Hematopoietic multipotent progenitor cell treated with erythropoietin and hydrocortisone succinate and interleukin-3 and kit ligand, for 4 days (in vitro differentiated cells): ENCODE results near the gene SERPINI1.
"Not testable (repeated sequence)": the region's sequence is repeated elsewhere in the genome, so short reads cannot be mapped to it uniquely, and the experiment has no call there.

ENCODE experiments used
- DNase-seq: peaks from one replicate; pipeline ENCODE4 v3.0.0-alpha.2; 2015

SERPINI1 gene

DNA sequence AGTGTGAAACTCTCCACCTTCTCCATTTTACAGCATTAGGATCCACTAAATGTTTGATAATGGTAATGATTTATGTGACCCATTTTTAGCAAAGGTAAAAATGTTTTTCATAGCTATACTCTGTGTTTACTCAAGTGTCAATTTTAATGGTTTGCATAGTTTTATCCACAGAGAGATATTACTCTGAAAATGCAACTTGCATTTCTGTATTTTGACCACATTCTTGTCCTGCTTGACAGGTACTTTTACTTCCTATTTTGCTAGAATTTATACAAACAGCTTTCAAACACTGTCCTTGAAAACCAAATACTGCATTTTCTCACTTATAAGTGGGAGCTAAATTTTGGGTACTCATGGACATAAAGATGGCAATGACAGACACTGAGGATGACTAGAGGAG lies 62.9 kb downstream of the SERPINI1 start:
- no peak for DNase-seq

DNA sequence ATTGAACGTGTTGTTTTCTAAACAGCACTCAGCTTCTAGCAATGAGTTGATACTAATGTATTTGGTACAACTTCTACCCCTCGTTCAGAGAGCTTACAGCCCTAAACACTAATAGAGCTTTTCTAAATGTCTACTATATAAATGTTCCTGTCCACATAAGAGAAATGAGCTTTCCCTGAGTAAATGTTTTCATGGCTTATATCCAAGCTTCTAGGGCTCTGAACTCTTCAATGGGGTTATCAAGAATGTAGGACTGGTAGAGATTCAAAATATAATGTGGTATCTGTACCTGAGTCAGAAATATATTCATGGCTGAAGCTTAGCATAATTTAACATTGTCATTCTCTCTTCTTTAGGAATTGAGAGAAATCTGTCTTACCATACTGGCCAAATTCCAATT lies 73.4 kb downstream of the SERPINI1 start:
- DNase-seq = no peak

DNA sequence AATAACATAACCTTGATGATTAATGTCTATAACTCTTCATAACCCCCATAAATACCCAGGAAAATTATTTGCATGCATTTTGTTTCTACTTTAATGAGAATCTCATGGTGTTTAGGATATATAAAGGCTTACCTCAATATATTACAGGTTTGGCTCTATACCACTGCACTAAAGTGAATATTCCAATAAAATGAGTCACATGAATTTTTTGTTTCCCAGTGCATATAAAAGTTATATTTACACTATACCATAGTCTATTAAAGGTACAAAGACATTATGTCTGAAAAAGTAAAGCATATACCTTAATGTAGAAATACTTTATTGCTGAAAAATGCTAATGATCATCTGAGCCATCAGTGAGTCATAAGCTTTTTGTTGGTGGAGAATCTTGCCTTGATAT lies 74.7 kb downstream of the SERPINI1 start:
- DNase-seq = no peak

DNA sequence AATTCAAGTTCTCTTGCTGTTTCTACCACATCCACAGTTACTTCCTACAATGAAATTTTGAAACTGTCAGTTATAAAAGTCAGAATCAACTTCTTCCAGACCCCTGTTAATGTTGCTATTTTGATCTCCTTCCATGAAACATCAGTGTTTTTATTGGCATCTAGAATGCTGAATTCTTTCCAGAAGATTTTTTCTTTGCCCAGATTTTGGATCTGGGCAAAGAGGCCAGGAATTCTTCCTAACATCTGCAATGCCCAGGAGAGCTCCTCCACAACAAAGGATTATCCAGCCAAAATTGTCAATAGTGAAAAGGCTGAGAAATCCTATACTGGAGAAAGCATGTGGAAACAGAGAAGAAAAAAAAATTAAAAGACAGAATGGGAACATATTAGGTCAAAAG lies 75.5 kb downstream of the SERPINI1 start:
- DNase-seq = no peak

DNA sequence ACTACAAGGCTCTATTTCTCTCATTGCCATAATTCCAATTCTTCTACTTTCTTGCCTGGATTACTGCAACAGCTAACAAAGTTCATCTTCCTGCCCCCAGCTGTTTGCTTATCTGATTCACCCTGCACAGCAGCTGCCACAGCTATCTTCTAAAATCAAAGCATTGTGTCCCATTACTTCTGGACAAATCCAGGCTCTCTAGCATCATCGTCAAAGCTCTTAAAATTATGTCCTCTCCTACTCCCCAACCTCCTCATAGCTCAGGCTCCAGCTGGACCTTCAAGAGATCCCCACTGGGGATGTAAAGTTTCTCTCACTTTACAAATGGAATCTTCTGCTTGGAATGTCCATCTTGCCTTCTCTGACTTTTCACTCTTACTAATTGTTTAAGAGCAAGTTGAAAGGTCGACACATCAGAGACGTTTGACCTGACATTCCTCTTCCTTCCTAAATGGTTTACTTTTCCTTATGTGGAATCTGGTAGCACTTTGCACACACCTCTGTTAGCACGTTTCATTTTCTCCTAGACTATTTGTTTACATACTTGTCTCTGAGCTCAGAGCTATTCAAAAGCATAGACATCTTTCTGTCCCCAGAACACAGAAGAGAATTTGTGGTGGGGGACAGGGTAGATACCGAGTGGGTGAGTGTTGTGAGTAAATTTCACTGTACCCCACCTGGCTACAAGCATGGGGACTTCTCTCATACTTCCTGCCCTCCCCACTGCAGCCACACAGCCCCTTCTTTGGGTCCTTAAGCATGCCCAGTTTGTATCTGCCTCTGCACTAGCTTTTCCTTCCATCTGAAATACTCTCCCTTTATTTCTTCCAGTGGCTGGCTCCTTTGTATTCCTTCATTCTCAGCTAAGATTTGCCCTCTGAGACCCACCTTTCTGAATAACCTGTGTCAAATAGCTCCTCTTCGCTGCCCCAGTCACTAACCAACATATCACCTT lies 77.9 kb downstream of the SERPINI1 start:
- DNase-seq = no peak

DNA sequence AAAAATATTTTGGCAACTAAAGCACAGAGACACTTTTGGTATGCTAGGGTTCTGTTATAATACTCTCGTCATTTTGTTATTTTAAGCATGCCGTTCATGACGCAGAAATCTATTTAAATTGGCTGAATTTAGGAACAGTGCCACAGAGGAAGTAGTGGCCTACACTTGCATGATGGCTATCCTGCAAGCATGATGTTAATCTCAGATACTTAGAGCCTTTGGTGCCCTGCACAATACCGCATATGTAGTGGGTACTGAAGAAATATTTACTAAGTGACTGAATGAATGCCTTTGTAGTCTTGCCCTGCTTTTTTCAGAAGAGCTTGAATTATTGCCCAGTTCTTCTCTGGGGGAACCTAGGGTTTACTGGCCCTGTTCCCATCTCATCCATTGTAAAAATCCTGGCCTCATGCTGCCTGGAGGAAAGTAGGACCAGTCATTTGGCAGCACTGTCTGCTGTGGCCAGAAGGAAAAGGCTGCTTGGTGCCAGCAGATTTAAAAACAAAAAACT lies 79.0 kb downstream of the SERPINI1 start:
- peak; percentile 31 for DNase-seq

DNA sequence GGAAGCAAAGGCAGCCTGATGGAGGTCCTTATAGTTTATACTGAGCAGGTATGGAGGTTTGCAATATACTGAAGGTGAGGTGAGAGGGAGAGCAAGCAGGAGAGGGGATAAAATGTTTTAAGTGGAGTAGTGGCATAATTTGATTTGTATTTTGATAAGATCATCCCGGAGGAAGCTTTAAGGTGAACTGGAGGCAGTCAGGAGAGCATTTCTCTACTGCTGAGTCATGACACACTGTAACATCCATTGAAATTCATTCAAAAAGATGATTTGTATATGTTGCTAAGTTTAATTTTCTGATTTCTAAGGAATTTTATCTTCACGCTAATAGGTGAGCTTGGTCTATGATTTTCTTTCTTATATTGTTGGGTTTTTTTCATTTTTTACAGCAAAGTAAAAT lies 81.4 kb downstream of the SERPINI1 start:
- DNase-seq = no peak

DNA sequence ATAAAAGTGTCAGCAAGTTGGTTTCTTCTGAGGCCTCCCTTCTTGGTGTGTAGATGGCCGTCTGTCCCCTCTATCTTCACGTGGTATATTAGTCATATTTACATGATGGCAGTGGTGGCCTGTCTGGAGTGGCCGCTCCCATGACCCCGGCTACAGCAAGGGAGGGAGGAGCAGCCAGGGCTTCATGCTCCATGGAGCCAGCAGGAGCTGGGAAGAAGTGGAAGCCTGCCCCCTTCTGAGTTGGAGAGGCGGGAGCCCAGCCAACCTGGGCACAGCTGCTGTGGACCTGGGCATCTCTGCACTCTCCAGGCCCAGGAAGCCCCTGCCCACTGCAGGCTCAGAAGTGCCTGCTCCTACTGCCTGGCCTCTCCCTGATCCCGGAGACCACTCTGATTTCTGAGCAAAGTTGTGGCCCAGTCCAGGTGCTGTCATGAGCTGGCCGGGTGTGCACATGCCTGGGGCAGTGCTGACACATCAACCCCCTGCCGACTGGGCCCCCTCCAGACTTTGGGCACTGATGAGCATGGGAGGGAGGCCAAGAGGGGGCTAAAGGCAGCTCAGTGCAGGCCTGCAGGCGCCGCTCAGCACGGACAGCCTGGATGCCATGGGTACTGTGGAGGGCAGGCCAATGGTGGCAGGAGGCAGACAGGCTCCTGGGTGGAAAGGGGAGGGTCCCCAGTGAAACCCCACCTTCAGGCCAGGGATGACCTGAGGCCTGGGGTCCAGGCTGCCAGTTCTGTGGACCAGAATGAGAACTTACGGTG lies 84.8 kb downstream of the SERPINI1 start:
- DNase-seq = no peak

DNA sequence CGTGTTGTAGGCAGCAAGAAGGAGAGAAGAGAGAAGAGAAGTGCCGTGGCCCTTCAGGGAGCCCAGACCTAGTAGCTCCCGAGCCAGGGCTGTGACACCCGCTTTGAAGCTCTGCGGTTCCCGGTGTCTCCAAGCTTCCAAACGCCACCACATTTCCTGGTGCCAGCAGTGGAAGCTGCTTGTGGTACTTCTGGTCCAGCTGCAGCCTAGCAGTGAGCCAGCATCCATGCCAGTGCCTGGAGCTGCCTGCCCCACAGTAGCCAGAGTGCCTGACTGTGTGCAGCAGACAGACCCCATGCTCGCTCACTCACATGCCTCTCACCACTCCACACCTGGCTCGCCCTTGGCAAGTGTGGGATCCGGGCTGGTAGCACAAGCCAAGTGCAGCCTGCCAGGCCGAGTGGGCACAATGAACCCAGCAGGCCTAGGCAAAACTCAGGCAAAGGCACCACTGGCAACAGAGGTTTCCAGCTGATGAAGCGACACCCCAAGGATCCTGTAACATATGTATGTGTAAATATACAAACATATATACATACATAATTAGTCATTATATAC lies 85.8 kb downstream of the SERPINI1 start:
- DNase-seq = no peak

DNA sequence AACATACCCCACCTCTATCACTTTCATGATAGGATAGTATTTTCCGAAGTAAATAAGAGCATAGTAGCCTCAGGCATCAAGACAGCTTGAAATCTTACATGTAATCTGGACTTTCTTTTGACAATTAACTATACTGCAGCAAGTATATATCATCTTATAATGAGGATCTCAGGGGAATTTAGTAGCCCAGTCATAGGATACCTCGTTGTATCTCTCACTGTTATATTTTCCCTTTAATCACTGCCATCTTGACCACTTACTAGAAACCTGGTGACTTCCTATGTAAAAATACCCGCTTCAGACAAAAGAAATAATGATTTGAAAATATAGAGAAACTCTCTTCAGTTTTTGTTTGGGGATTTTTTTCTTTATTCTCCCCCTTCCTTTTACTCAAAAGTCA lies 88.2 kb downstream of the SERPINI1 start:
- DNase-seq = no peak

DNA sequence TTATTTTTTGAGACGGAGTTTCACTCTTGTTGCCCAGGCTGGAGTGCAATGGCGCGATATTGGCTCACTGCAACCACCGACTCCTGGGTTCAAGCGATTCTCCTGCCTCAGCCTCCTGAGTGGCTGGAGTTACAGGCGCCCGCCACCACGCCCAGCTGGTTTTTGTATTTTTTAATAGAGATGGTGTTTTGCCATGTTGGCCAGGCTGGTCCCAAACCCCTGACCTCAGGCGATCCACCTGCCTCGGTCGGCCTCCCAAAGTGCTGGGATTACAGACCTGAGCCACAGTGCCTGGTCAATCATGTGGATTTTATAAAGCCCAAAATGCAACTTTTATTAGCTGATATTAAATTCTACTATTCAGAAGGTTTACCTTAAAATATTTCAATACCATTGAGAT lies 92.1 kb downstream of the SERPINI1 start:
- DNase-seq = not testable (repeated sequence)

DNA sequence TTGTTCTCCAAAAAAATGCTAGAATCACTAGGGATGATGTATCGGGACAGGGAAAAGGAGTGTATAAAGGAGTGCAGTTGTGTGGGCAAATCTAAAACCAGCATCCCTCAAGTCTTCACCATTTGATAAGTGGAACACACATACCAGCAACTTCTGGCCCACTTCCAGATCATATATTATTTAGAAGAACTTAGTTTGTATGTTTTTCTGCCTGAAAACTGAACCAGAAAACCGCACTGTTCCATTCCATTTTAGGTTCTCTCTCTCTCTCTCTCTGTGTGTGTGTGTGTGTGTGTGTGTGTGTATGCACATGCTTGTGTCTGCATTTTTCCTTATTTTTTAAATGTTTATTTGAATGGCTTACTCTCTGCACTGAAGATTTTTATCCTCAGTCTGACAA lies 93.5 kb downstream of the SERPINI1 start:
- DNase-seq = peak; percentile 50

DNA sequence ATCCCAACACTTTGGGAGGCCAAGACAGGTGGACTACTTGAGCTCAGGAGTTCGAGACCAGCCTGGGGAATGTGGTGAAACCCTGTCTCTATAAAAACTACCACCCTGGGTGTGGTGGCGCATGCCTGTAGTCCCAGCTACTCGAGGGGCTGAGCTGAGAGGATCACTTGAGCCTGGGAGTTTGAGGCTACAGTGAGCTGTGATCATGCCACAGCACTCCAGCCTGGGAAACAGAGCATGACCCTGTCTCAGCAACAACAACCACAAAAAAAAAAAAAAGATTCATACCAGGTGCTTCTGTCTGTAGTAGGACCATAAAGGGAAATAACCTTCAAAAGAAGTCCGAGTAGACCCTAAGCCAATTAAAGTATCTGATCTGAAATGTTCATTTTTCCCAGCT lies 94.5 kb downstream of the SERPINI1 start:
- no peak for DNase-seq

DNA sequence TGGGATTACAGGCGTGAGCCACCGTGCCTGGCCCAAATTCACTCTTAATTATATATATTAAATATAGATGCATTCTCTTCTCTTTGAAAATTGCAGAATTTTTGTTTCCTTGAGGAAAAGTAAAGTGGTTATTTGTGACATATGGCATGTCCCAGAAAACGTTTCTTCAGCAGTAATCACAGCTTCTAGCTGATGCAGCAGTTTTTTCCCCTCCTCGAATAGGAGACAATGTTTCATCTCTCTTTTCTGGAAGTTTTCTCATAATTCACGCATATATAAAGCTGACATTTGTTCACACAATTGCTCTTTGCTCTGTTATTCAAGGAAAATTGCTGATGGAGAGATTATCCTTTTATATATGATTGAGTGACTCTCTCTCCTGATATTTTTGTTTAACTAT lies 99.8 kb downstream of the SERPINI1 start:
- DNase-seq = no peak

DNA sequence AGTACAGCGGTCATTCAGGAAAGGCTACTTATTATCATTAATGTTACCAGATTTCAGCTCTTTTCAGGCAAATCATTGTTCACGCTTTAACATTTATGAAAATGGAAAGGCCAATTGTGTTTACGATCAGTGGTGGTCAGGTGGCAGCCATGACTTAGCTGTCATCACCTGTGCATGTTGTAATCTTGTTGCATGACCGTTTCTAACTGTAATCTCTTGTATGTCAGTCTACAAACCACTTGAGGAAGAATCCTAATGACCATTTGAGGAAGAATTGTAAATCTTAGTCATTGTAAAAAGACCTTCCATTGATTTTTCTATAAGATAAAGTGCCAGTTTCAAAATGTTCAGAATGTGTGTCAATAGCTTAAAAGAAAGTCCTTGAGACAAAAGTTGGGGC lies 100.4 kb downstream of the SERPINI1 start:
- peak; percentile 8 for DNase-seq

DNA sequence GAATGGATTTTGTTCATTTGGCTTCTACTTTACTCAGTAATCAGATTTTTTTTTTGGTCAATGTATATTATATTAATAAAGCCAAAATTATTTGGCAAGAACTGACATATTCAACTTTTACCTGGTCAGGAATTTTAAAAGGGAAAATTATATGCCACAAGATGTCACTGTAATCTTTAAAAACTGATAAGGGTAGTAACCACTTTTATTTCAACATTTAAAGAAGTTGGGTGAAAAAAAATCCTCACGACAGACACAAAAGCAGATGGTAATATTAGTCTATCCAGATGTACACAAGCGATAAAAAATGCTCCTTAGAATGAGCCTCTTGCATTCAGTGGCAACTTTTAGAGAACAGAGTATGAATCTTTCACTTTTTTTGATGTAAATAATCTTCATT lies 101.9 kb downstream of the SERPINI1 start:
- DNase-seq = peak; percentile 59

DNA sequence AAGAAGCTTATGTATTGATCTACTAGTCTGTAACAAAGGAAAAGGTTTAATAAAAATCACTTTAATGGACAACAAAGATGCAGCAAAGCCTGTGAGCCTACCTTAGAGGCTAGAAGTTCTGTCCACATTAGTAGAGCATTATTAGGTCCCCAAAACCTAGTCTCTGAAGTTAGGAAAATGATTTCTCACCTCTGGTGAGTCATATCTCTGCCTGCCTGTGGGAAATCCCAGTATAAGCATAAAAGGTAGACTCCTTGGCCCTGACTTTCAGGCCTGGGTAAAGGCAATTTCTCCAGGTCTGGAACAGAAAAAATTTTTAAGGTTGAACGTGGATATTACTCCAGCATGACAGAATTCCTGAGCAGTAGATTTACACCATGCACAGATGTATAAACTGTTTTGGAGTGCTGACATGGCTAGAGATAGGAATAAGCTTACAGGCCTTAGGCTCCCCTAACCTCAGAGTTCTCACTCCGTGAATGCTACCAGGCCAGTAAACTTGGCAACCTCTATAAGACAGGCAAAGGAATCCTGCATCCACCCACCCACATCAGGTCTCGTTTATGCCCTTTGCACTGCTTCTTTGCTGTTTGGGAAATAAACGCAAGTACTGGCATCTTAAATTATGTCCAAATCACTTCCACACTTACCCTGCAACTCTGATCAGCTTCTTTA lies 104.1 kb downstream of the SERPINI1 start:
- DNase-seq = no peak

DNA sequence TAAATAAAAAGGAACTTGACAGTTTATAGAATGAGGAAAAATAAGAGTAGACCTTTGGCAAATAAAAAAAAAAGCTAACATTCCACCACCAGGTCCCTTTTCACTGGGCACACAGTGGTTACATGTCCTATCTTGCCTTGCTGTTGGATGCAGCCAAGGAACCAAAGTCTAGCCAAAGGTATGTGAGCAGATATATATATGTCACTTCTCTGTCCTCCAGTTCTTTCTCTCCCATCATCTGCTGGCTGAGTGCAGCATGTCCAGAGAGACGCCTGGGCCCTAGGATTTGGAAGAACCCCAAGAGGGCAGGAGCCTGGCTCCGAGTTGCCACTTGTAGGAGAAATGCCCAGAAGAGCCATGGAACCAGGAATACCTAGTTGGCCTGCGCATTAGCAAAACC lies 104.7 kb downstream of the SERPINI1 start:
- DNase-seq = no peak

DNA sequence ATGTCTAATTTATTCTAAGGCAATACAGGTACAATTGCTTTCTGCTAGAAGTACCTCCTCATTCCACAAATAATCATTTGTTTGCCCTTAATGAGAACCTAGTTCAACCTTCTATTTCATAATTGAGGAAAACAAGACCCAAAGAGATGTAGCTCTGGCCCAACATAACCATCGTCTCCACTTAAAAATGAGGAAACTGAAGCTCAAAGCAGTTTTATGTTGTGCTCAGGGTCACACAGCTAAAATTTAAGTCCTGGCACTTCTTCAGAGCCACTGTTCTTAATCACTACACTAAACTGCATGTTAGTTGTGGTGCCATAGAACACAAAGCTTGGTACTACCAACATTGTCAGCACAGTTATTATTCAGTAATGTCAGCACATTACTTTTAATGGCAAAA lies 108.0 kb downstream of the SERPINI1 start:
- no peak for DNase-seq

DNA sequence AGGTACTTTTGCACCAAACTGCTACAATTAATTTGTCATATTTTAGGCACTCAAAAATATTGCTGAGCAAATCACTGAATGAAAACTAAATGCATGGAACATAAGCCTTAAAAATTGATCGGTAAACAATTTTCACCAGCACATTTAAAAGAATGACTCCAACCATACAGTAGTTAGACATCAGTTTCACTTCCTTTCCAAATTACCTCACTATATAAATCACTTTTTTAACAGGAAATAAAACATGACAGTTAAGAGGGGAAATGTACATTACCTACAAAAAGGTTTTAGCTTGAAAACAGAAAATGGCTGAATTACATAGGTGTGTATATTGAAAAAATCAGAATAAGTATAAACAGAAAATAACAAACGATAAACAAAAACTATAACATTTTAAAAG lies 108.4 kb downstream of the SERPINI1 start:
- no peak for DNase-seq

DNA sequence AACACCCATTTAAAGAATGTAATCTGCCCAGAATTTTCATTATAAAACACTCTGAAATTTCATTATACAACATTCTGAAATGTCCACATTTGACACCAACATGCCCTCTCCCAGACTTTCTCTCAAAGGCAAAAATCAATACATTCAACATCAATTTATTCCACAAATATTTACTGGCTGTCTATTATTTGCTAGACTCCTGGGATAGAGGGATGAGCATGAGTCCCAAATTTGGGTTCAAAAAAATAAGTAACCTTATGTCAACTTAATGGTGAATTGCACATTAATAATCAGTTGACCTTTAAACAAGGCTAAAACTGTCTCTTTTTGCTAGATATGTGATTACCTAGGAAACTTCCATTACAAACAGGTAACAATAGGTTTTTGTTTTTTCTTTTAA lies 109.0 kb downstream of the SERPINI1 start:
- no peak for DNase-seq

DNA sequence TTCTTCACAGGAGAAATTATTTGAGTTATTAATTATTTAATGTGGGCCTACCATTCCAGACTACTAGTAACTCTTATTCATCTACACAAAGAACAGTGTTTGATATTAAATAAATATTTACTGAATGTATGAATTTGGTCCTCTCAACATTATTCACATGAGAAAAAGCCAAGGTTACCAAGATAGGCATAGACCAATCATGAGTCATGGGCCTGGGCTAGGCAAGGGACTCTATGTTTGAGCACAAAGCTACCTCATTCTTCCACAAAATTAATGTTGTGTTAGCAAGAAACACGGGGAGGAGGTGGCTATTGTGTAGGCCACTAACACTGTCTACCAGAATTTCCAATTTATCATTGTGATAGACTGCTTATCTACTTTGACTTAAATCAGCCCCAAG lies 115.7 kb downstream of the SERPINI1 start:
- no peak for DNase-seq

DNA sequence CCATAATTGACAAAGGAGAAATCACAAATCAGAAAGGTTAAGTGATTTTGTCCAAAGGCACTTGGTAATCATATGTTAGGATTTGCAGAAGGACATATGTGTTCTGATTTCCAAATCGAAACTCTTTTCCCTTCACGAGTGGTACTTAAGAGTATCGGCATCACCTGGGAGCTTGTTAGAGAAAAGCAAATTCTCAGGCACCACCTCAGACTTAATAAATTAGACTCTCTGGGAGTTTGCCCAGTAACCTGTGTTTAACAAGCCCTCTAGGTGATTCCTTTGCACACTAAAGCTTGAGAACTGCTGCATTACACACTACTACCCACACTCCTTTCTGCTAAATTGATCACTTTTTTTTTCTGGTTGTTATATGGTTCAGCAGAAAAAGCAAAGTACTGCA lies 116.2 kb downstream of the SERPINI1 start:
- no peak for DNase-seq
